HG02623 (cell line): Measurements from ENCODE around the gene MT1B.
"Not testable (repeated sequence)": the region's sequence is repeated elsewhere in the genome, so short reads cannot be mapped to it uniquely, and the experiment has no call there.

Experiments
- ATAC-seq: cut with Tn5 transposase; IDR thresholded peaks from one replicate; pipeline ENCODE4 v1.9.1; 2021; ENCODE audit warnings: moderate library complexity; ENCODE audit not compliant: unreplicated experiment

MT1B gene

DNA sequence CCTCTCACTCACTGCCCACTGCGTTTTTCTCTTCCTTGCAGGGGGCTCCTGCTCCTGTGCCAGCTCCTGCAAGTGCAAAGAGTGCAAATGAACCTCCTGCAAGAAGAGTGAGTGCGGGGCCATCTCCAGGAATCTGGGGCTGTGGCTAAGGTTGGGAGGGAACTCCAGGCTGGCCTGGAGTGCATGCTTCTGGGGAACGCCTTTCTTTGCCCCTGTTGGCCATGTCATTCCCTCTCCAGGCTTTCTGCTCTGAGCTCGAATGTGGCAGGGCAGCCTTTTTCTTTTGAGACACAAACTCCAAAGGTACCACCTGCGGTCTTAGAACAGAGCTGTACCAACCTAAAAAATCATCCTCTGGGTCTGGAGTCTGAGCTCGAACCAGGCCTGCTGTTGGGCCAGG, 33.5 kb upstream of the MT1B start:
- no peak for ATAC-seq

DNA sequence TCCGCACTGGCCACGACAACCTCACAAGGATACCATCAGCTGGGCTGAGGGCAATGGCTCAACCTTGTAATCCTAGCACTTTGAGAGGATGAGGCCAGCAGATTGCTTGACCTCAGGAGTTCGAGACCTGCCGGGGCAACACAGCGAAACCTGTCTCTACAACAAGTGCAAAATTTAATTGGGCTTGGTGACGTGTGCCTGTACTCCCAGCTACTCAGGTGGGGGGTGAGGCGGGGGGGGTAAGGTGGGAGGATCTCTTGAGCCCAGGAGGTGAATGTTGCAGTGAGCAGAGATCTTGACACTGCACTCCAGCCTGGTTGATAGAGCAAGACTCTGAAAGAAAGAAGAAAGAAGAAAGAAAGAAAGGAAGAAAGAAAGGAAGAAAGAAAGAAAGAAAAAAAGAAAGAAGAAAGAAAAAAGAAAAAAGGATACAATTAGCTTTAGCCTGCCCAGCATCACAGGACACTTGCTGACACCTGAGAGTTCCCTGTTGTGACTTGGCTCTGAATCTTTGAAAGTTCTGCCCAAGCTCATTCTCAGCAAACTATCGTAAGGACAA, 31.3 kb upstream of the MT1B start:
- ATAC-seq: no peak

DNA sequence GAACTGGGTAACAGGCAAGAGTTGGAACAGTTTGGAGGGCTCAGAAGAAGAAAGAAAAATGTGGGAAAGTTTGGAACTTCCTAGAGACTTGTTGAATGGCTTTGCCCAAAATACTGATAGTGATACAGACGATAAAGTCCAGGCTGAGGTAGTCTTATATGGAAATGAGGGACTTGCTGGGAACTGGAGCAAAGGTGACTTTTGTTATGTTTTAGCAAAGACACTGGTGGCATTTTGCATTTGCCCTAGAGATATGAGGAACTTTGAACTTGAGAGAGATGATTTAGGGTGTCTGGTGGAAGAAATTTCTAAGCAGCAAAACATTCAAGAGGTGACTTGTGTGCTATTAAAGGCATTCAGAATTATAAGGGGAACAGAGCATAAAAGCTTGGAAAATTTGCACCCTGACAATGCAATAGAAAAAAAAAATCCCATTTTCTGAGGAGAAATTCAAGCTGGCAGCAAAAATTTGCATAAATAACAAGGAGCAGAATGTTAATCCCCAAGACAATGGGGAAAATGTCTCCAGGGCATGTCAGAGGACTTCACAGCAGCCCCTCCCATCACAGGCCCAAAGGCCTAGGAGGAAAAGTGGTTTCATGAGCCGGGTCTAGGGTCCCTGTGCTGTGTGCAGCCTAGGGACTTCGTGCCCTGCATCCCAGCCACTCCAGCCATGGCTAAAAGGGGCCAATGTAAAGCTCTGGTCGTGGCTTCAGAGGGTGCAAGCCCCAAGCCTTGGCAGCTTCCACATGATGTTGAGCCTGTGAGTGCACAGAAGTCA, 29.8 kb upstream of the MT1B start:
- not testable (repeated sequence) for ATAC-seq

DNA sequence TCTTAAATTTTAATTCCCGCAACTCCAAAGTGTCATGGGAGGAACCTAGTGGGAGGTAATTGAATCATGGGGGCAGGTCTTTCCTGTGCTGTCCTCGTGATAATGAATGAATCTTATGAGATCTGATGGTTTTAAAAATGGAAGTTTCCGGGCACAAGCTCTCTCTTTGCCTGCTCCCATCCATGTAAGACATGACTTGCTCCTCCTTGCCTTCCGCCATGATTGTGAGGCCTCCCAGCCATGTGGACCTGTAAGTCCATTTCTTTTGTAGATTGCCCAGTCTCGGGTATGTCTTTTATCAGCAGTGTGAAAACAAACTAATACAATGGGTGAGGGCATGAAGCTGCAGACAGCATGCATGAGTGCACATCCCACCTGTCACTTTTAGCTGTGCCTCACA, 28.5 kb upstream of the MT1B start:
- ATAC-seq: not testable (repeated sequence)

DNA sequence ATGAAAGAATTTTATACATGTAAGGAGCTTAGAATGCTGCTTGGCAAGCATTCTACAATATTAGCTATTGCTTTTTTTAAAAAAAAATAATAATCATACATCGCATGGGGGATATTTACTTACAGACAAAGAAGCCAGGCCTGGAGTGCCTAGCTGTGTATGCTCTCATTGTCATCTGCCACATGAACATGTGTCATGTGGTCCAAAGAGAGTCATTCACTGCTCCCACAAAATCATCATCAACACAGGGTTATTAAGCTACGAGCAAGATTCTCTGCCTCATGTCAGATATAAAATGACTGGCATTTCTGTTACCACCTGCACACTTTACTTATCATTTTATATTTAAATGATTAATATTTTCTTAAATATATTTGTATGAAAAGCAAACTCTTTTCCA, 28.0 kb upstream of the MT1B start:
- ATAC-seq: no peak

DNA sequence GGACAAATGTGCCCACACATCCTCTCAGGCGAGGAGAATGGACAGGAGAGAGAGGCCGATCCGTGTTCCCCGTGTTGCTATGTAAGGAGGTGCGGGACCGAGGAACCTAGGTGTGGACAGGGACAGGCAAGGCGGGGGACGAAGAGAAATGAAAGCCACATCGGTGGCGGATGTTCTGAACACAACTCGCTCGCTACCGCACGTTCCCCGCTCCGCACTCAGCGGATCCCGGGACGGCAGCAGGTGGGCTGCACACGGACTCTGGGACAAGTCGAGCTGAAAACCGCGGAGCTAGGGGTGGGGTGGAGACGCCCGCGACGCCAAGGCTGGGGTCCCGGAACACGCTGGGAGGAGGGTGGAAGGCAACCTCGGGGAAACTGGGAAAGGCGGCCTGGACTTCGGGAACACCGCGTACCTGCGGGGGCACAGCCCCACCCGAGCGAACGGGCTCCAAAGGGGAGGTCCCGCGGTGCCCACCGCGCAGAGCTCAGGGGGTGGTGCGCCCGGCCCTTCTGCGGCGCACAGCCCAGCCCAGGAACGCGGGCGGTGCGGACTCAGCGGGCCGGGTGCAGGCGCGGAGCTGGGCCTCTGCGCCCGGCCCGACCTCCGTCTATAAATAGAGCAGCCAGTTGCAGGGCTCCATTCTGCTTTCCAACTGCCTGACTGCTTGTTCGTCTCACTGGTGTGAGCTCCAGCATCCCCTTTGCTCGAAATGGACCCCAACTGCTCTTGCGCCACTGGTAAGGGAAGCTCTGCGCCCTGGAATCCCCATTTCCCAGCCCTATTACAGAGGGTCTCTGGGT, 26.3 kb upstream of the MT1B start, which contains the start of gene MT1E:
MT1E (plus strand) TSS at position 642 of the 803 bp plus-strand sequence; CDS start at position 713, 71 bp downstream.
- ATAC-seq: no peak

DNA sequence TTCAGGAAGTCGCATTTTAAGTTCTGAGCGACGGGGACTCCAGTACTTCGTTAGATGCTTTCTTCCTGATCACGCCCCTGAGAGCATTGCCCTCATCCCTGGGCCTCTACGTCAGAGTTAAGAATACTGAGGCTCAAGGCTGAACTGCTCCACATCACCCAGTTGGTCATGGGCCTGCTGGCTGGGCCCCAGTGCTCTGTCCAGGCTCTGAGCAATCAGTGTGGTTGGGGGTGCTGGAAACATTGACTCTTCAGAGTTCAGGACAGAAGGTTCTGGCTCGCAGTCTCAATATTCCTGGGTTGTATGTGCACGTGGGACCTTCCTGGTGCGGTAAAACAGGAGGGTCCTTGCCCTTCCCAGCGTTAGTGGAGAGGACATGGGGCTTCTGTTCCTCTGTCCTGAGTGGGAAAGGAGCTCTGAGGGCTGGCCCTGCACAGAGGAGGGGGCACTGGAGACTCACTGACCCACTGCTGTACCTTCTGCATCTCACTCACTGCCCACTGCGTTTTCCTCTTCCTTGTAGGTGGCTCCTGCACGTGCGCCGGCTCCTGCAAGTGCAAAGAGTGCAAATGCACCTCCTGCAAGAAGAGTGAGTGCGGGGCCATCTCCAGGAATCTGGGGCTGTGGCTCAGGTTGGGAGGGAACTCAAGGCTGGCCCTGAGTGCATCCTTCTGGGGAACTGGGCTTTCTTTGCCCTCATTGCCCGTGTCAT, 25.6 kb upstream of the MT1B start:
- ATAC-seq: no peak

DNA sequence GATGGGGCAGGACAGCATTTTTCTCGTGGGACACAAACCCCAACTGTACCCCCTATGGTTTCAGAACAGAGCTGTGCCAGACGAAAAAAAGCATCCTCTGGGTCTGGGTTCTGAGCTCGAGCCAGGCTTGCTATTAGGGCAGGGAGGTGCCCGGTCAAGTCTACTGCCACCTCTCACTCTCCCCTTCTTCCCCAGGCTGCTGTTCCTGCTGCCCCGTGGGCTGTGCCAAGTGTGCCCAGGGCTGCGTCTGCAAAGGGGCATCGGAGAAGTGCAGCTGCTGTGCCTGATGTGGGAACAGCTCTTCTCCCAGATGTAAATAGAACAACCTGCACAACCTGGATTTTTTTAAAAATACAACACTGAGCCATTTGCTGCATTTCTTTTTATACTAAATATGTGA, 25.0 kb upstream of the MT1B start:
- no peak for ATAC-seq

DNA sequence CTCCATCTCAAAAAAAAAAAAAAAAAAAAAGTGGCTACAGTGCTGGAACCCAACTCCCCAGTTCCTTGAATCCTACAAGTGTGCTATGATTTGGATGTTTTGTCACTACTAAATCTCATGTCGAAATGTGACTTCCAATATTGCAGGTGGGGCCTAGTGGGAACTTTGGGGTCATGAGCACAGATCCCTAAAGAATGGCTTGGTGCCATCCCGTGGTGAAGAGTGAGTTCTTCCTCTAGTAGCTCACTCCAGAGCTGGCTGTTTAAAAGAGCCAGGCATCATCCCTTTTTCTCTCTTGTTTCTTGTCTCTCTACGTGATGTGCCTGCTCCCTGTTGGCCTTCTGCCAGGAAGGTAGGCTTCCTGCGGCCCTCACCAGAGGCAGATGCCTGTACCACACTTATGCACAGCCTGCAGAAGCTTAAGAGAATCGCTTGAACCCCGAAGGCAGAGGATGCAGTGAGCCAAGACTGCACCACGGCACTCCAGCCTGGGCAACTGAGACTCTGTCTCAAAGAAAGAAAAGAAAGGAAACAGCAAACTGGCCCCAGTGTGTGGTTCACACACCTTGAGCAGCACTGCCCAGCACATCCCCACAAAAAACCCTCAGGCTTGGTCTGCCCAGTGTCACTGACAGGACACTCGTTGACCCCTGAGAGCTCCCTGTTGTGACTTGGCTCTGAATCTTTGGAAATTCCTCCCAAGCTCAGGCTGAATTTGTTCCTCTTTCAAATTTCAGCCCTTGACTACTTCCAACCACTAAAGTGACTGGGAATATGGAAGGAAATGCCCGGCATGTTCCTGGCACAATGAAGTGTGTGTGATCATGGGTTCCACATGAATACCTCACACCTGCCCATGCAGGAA, 23.0 kb upstream of the MT1B start:
- ATAC-seq: no peak

DNA sequence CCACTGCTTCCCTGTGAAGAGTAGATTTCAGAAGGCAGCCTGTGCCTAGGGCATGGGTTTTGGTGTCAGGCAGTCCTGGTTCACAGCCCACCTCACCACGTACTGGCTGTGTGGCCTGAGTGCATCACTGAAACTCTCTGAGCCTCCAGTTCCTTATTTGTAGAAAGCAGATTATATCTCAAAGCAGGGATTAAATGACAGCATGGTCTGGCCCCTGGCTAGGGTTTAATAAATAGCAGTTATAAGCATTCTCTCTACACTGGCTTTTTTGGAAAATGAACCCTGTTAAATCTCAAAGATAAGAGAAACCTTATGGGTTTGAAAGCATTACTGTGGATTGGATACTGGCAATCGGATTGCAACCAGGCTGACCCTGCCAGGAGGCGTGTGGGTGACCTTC, 22.2 kb upstream of the MT1B start:
- ATAC-seq: no peak

DNA sequence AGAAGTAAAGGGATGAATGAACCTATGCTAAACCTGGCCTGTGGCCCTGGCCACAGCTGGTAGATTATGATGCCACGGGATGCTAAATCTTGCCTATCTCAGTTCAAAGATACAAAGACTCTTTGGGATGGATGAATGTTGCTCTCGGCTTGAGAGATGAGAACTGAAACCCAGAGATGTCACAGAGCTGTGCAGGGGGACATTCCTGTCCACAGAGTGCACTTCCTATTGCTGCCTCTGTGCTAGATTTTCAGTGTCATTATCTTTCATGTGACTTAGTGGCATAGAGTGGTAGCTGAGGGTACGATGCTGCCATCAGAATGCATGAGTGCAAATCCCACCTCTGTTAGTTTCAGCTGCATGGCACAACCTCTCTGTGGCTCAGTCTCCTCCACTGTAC, 21.6 kb upstream of the MT1B start:
- no peak for ATAC-seq

DNA sequence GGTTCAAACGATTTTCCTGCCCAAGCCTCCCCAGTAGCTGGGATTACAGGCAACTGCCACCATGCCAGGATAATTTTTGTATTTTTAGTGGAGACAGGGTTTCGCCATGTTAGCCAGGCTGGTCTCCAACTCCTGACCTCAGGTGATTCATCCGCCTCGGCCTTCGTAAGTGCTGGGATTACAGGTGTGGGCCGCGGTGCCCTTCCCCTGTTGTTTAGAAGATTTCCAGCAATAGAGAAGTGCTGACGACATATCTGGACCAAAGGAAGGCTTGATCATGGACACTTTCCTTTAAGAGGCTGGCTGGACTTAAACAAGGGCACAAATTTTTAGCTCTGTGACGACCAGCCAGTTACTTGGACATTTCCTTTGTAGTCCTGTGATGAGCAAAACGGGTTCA, 20.5 kb upstream of the MT1B start:
- no peak for ATAC-seq

DNA sequence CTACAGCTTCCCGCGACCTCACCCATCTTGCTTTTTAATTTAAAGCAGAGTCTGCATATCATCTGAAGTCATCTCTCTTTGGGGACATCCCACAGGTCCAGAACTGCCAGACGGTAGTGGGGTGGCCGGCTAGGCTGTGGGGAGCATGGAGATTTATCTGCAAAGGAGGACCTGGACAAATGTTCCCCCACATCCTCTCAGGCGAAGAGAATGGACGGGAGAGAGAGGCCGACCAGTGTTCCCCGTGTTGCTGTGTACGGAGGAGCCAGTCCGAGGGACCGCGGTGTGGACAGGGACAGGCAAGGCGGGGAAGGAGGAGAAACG, 19.9 kb upstream of the MT1B start:
- ATAC-seq: no peak

DNA sequence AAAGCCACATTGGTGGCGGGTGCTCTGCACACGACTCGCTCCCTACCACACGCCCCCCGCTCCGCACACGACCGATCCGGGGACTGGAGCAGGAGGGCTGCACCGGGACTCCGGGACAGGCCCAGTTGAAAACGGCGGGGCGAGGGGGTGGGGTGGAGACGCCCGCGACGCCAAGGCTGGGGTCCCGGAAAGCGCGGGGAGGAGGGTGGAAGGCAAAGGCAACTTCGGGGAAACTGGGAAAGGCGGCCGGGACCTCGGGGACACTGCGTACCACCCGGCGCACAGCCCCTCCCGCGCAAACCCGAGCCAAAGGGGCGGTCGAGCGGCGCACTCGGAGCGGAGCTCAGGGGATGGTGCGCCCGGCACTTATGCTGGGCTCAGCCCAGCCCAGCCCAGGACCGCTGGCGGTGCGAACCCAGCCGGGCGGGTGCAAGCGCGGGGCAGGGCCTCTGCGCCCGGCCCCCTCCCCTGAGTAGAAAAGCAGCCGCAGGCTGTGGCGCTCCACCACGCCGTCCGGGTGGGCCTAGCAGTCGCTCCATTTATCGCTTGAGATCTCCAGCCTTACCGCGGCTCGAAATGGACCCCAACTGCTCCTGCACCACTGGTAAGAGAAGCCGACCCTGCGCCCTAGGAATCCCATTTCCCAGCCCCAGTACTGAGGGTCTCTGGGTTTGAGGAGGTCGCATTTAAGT, 19.4 kb upstream of the MT1B start, which contains the start of gene MT1M:
MT1M (plus strand) TSS at position 504 of the 692 bp plus-strand sequence; CDS start at position 577, 73 bp downstream.
- ATAC-seq: no peak

DNA sequence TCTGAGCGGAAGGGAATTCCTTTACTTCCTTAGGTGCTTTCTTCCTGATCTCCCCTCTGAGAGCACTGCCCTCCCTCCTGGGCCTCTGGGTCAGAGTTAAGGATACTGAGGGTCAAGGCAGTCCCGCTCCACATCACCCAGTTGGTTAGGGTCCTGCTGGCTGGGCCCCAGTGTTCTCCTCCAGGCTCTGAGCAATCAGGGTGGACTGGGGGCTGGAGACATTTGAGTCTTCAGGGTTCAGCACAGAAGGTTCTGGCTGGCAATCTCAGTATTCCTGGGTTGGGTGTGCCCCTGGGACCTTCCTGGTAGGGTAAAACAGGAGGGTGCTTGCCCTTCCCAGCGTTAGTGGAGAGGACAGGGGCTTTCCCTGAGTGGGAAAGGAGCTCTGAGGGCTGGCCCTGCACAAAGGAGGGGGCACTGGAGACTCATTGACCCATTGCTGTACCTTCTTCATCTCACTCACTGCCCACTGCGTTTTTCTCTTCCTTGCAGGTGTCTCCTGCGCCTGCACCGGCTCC, 18.8 kb upstream of the MT1B start:
- ATAC-seq: no peak

DNA sequence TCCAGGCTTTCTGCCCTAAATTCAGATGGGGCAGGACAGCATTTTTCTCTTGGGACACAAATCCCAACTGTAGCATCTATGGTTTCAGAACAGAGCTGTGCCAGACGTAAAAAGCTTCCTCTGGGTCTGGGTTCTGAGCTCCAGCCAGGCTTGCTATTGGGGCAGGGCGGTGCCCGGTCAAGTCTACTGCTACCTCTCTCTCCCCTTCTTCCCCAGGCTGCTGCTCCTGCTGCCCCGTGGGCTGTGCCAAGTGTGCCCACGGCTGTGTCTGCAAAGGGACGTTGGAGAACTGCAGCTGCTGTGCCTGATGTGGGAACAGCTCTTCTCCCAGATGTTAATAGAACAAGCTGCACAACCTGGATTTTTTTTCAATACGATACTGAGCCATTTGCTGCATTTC, 18.2 kb upstream of the MT1B start:
- no peak for ATAC-seq

DNA sequence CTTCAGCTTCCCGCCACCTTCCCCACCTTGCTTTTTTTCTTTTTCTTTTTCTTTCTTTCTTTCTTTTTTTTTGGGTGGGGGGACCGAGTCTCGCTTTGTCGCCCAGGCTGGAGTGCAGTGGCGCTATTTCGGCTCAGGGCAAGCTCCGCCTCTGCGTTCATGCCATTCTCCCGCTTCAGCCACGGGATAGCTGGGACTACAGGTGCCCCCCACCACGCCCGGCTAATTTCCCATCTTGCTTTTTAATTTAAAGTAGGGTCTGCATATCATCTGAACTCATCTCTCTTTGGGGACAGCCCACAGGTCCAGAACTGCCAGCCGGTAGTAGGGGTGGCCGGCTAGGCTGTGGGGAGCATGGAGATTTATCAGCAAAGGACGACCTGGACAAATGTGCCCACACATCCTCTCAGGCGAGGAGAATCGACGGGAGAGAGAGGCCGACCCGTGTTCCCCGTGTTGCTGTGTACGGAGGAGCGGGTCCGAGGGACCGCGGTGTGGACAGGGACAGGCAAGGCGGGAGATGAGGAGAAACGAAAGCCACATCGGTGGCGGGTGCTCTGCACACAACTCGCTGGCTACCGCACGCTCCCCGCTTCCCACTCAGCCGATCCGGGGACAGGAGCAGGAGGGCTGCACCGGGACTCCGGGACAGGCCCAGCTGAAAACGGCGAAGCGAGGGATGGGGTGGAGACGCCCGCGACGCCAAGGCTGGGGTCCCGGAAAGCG, 16.8 kb upstream of the MT1B start:
- ATAC-seq: no peak

DNA sequence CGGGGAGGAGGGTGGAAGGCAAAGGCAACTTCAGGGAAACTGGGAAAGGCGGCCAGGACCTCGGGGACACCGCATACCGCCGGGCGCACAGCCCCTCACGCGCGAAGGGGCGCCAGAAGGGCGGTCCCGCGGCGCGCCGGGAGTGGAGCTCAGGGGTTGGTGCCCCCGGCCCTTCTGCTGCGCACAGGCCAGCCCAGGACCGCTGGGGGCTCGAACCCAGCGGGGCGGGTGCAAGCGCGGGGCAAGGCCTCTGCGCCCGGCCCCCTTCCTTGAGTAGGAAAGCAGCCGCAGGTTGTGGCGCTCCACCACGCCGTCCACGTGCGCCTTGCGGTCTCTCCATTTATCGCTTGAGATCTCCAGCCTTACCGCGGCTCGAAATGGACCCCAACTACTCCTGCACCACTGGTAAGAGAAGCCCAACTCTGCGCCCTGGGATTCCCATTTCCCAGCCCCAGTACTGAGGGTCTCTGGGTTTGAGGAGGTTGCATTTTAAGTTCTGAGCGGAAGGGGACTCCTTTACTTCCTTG, 16.2 kb upstream of the MT1B start:
- ATAC-seq: no peak
